ENCODE measurements around the gene UGT2B10.

The UGT2B10 gene

DNA sequence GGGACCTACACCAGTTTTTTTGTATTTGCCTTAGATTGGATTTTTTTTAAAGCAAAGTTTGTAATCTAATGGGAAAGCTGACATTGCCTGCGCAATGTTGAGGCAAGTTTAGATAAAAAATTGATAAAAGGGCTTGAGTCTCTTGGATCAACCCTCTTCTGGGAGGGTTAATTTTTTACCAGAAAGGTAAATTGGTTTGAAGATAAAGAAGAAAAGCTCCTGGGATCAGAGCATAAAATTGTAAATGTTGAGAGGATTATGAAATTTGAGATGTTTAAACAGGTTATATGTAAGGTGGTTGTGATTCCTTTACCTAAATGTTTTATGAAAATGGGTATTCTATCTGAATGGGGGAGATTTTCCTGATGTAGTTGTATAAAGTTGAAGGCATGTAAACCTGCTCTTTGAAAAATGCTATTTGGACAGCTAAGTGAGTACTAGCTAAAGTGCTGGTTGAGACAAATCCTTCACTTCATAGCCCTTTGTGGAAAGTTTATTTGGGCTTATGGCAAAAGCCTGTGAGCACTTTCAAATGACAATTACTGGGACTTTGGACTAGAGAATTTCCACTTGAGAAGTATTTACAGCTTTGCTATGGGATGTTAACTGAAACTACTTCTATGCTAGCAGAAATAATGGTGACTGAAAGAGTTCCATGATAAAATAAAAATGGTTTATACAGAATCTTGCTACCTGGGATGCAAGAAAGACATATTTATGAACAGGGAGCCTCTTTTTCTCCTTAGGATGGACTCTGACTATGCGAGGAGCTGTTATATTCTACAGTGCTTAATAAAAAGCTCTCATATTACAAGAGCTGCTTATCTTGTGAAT is 56.2 kb downstream of the UGT2B10 start:
- no peak for DNase-seq

DNA sequence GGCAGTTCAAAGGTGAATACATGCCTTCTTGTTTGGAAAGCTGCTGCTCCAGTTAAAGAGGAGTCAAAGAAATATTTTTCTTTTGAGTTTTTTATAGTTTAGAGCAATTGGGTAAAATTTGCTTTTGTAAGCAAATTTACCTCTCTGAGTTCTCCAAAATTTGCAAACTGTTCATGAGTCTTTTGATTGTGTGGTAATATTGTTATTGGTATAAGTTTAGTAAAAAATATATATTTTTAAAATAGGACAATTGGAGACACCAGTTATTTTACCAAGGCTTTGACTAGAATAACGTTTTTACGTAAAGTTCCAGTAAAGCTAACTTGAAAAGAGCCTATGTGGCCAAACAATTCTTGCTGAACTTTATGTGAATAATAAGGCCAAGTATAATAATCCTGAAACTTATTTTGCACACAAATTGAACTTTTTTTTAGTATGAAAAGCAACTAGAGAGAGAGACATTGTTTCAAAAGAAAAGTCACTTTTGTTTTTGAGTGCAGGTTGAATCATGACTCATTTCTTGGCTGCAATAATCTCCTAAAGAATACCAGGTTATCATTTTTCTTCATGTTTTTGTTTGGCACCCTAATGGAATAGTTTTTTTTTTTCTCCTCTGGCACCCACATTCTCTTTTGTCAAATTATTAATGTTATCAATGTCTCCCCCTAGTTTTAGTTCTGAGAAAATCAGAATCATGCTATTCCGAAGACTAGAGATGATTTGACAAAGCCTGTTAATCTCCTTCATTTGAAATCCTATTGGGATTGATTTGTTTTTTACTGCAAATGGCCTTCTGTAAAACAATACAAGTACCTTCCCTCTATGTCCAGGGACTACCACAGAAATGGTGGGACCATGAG is 57.1 kb downstream of the UGT2B10 start:
- no peak for DNase-seq

DNA sequence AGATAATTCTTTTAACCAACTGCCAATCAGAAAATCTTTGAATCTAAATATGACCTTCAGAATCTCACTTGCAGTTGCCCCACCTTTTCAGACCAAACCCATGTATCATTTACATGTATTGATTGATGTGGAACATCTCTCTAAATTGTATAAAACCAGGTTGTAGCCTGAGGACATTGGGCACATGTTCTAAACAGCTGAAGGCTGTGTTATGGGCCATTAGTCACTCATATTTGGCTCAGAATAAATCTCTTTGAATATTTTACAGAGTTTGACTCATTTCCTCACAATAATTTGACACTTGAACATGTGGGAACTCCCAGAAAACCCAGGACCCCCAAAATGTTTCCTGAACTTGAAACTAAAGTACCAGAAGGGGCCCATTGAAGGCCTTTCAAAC is 58.7 kb downstream of the UGT2B10 start:
- DNase-seq, result no peak

DNA sequence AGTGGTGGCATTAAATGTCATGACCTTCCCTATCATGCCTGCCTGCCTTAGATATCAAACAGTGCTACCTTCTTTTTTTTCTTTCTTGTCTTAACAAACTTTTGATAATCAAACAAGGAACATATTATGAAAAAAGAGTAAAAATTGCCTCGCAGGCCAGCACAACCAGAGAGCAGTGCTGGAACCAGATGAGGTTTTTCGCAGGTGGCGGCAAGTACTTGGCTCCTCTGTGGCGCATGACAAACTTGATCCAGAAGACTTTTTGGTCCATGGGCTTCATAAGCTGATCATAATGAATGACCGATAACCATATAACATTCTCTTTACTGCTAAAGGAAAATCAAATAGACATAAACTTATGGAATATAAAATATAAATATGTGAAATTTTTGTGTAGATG is 61.8 kb downstream of the UGT2B10 start:
- DNase-seq, result no peak

DNA sequence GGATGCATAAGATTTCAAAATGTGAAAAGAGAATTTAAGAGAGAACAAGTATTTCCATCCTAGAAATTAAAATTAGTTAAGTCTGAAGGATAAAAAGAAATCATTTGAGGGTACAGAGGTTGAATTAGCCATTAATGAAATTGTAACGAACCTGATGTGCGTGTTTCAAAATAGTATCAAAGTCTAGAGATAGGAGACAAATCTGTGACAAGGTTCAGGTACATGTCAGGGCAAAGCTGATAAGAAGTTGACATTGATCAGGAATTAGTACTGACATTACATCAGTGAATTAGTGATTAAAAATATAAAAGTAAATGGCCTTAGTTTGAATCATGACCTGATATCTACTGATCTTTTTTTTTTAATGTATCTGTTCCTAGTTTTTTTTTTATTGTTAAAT is 62.3 kb downstream of the UGT2B10 start:
- DNase-seq, result no peak

Measured in CD4-positive, alpha-beta T cell treated with Interferon gamma for 1 hour (primary cell).